Stimulated activated naive CD8-positive, alpha-beta T cell treated with anti-CD3 and anti-CD28 coated beads, Interleukin-15, amount 100 ng/mL, for 72 hours (primary cell): ENCODE results near the gene HOXB8.

Source experiments
- ATAC-seq: fragments of 150-1000 bp; cut with Tn5 transposase; 2 replicates; pipeline ENCODE4 v1.10.0; 2021; ENCODE audit warnings: mild to moderate bottlenecking, moderate library complexity
- DNase-seq, 2 donors: peaks; one replicate each; pipeline ENCODE4 v3.0.0; 2021 to 2022
- H3K27ac Mint-ChIP-seq, 2 donors: one replicate each; pipeline ENCODE4 v1.8.0; 2022; ENCODE audit warnings: mild to moderate bottlenecking in 2 of 2, mixed read lengths in 2 of 2, moderate library complexity in 2 of 2
- H3K27me3 Mint-ChIP-seq: one replicate; pipeline ENCODE4 v1.8.0; 2022; ENCODE audit warnings: mixed read lengths
- H3K4me1 Mint-ChIP-seq: one replicate; pipeline ENCODE4 v1.8.0; 2022; ENCODE audit warnings: mild to moderate bottlenecking, mixed read lengths
- H3K4me3 Mint-ChIP-seq, 2 donors: one replicate each; pipeline ENCODE4 v1.8.0; 2022; ENCODE audit warnings: mild to moderate bottlenecking in 2 of 2, mixed read lengths in 2 of 2, moderate library complexity in 1 of 2
- H3K9me3 Mint-ChIP-seq, 2 donors: one replicate each; pipeline ENCODE4 v1.8.0; 2022; ENCODE audit warnings: mixed read lengths in 2 of 2

The HOXB8 gene

GRCh38 chr17:48577946-48578615 is 37.0 kb downstream of the HOXB8 start, which contains the start of gene HOXB4:
Gene HOXB4 (minus strand): TSS chr17:48578350. CDS start chr17:48578319, 31 bp downstream.
- peak within 1 kb of the TSS; percentile 85 to 89 for H3K27ac Mint-ChIP-seq
- no peaks in the 10 kb centered on the region for H3K9me3 Mint-ChIP-seq
- peaks cover 69% of the 10 kb centered on the region for H3K4me1 Mint-ChIP-seq
- peak within 1 kb of the TSS; percentile 93 to 94 for H3K4me3 Mint-ChIP-seq
- peaks cover 64% of the 10 kb centered on the region for H3K27me3 Mint-ChIP-seq
- ATAC-seq (peak; percentile 73), DNase-seq (peak in 1 of 2 donors; percentile 58)

- H3K4me1 Mint-ChIP-seq = peaks cover 62% of the 10 kb centered on the region
- H3K4me3 Mint-ChIP-seq = peak overlapping the region; percentile 74 to 75
- ATAC-seq = peak; percentile 28
- peak overlapping the region; percentile 54 to 56 for H3K27ac Mint-ChIP-seq
- H3K9me3 Mint-ChIP-seq = no peaks in the 10 kb centered on the region
- no peak for DNase-seq
- peaks cover 58% of the 10 kb centered on the region for H3K27me3 Mint-ChIP-seq
Measured at GRCh38 chr17:48577330-48577945, 37.7 kb downstream of the HOXB8 start.

DNA sequence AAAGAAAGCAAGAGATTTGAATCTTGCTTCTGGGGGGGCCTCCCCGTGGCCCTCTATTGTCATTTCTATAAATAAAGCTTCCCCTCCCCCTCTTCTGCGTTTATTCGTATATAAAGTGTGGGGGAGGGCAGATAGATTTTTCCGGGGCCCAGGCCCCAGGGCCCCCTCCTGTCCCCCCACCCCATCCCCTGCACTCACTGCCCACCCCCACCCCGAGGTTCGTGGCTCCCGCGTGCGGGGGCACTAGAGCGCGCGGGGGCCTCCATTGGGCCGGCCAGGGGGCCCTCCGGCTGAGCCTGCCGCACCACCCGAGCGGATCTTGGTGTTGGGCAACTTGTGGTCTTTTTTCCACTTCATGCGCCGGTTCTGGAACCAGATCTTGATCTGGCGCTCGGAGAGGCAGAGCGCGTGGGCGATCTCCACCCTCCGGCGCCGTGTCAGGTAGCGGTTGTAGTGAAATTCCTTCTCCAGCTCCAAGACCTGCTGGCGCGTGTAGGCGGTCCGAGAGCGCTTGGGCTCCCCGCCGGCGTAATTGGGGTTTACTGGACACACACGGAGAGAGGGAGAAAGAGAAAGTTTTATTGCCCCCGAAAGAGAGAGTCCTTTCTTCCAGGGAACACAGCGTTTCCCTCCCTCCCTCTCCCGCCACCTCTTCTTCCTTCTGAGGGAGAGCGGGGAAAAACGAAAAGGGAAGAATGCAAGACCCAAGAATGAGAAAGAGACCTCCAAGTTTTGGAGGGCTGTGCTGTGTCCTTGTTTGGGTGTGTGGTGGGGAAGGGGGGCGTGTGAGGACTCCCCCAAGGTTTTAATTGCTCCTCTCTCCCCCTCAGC is 38.4 kb downstream of the HOXB8 start:
- Mint-ChIP-seq H3K9me3 (no peaks in the 10 kb centered on the region), H3K27me3 (peaks cover 50% of the 10 kb centered on the region), H3K4me3 (peak overlapping the region; percentile 74 to 75), H3K27ac (no peak overlapping the region), H3K4me1 (peaks cover 55% of the 10 kb centered on the region)
- no peak for ATAC-seq
- DNase-seq = no peak

GRCh38 chr17:48575673-48576478 is 39.2 kb downstream of the HOXB8 start:
- ATAC-seq (no peak), DNase-seq (no peak)
- Mint-ChIP-seq H3K27me3 (peaks cover 42% of the 10 kb centered on the region), H3K4me3 (no peak overlapping the region), H3K27ac (peak overlapping the region in 1 of 2 donors; percentile 16), H3K9me3 (no peaks in the 10 kb centered on the region), H3K4me1 (peaks cover 47% of the 10 kb centered on the region)

- ATAC-seq (no peak), DNase-seq (no peak)
- Mint-ChIP-seq H3K4me3 (no peak overlapping the region), H3K27ac (no peak overlapping the region), H3K27me3 (peaks cover 35% of the 10 kb centered on the region), H3K4me1 (peaks cover 39% of the 10 kb centered on the region), H3K9me3 (no peaks in the 10 kb centered on the region)
Measured at GRCh38 chr17:48575066-48575582, 40.0 kb downstream of the HOXB8 start.

DNA sequence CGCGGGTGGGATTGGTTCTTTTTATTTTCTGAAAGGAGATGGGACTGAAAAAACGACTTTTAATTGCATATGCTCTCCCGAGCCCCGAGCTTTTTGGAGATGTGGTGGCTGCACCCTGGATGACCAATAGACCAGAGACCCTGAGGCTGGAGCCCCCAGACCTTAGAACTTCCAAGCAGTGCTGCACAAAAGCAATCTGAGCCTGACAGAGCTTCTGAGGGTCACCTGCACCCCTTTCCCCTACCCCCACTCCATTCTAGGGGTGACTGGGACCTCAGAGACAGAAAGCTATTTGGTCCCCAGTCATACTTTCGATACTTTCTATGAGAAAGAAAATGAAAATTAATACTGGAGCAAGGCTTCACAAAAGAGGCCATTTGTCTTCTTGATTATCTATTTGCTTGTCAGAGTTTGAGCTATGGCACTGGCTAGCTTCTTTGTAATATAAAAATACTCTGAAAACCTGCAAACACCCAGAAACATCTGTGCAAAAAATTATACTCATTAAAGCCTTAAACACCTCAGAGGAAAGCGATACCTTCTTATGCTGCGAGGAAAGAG is 40.5 kb downstream of the HOXB8 start:
- H3K4me3 Mint-ChIP-seq = no peak overlapping the region
- no peak for ATAC-seq
- peaks cover 34% of the 10 kb centered on the region for H3K4me1 Mint-ChIP-seq
- no peak overlapping the region for H3K27ac Mint-ChIP-seq
- DNase-seq = no peak
- no peaks in the 10 kb centered on the region for H3K9me3 Mint-ChIP-seq
- peaks cover 29% of the 10 kb centered on the region for H3K27me3 Mint-ChIP-seq

DNA sequence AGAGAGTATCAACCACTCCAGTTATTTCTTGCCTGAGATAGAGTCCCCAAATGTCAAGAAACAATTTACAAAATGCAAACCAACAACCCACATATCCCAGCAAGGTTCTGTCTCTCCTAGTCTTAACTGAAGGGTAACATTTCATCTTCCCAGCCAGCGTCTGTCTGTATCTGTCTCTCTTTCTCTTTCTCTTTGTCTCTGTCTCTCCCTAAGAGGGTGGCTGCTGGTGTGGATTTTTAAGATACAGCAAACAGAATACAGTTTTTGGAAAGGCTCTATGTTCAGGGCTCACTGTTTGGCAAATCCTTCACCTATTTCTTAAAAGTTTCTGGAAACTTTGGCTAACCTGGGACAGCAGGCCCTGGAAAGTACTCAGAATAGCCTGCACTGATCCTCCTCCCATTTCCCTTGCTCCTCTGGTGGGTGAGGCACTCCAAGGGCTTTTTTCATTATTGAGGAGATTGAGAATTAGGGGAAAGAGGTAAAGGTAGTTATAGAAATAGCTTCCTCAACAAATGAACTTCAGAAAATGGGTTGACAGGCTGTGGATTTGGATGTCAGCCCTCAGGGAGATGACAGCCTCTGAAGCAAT is 43.2 kb downstream of the HOXB8 start:
- Mint-ChIP-seq H3K27me3 (peaks cover 17% of the 10 kb centered on the region), H3K9me3 (no peaks in the 10 kb centered on the region), H3K4me1 (peaks cover 21% of the 10 kb centered on the region), H3K4me3 (no peak overlapping the region), H3K27ac (no peak overlapping the region)
- DNase-seq (no peak), ATAC-seq (no peak)

GRCh38 chr17:48571024-48571818 is 43.9 kb downstream of the HOXB8 start:
- Mint-ChIP-seq H3K4me3 (no peak overlapping the region), H3K9me3 (no peaks in the 10 kb centered on the region), H3K27ac (no peak overlapping the region), H3K4me1 (peaks cover 15% of the 10 kb centered on the region), H3K27me3 (peaks cover 16% of the 10 kb centered on the region)
- DNase-seq = no peak
- ATAC-seq = no peak

DNA sequence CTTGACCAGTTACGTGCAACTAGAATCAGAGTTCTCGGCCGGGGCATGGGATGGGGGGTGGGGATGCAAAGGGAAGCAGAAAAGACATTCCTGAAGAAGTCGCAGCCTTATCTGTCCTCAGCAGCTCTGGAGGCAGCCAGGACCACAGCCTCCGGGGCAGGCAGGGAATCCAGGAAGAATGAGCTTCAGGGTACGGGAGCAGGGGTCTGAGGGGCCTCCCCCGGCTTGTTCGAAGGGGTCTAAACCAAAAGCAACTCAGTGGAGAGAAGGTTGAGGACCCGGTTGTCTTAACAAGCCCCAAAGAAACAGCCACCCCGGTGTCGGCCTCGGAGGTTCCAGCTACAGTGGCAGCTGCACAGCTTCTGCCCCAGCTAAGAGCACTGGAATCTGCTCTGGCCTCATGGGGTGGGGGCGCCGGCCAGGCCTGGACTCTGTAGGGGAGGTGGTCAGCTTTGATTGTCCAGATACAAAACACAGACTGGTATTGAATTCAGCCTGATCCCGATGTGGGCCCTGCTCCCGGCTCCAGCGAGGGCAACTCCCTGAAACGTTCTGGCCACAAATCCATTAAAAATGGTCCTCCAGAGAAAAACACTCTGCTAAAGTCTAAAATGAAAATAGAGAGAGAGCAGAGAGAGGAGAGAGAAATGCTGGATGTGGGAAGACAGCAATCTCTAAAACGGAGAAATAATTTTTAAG is 44.6 kb downstream of the HOXB8 start:
- H3K9me3 Mint-ChIP-seq = no peaks in the 10 kb centered on the region
- H3K27me3 Mint-ChIP-seq = peaks cover 10% of the 10 kb centered on the region
- H3K4me3 Mint-ChIP-seq = no peak overlapping the region
- DNase-seq (no peak), ATAC-seq (no peak)
- H3K4me1 Mint-ChIP-seq = peaks cover 7% of the 10 kb centered on the region
- H3K27ac Mint-ChIP-seq = no peak overlapping the region

GRCh38 chr17:48569674-48570324 is 45.3 kb downstream of the HOXB8 start:
- peaks cover 10% of the 10 kb centered on the region for H3K27me3 Mint-ChIP-seq
- peaks cover 6% of the 10 kb centered on the region for H3K4me1 Mint-ChIP-seq
- no peak overlapping the region for H3K27ac Mint-ChIP-seq
- ATAC-seq (no peak), DNase-seq (no peak)
- H3K9me3 Mint-ChIP-seq = no peaks in the 10 kb centered on the region
- H3K4me3 Mint-ChIP-seq = no peak overlapping the region

DNA sequence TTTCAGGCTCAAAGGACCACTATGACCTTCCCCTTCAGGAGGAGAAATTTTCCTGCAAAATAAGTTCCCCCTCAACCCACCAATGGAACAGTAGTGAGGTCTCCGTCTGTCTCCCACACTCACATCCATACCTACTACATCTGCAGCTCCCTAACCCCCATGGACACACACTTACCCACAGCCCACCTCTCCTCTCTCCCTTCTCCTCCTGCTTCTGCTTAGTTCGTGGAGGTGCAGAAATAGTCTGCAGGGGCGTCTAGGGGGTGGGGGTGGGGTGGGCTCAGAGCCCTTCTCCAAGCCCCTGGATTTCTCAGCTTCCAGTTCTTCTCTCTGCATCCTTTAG is 45.9 kb downstream of the HOXB8 start:
- no peaks in the 10 kb centered on the region for H3K9me3 Mint-ChIP-seq
- no peak overlapping the region for H3K4me3 Mint-ChIP-seq
- ATAC-seq (no peak), DNase-seq (no peak)
- H3K27ac Mint-ChIP-seq = no peak overlapping the region
- peaks cover 4% of the 10 kb centered on the region for H3K27me3 Mint-ChIP-seq
- H3K4me1 Mint-ChIP-seq = peaks cover 6% of the 10 kb centered on the region

GRCh38 chr17:48568499-48569239 is 46.4 kb downstream of the HOXB8 start:
- H3K27ac Mint-ChIP-seq = no peak overlapping the region
- no peaks in the 10 kb centered on the region for H3K27me3 Mint-ChIP-seq
- peaks cover 6% of the 10 kb centered on the region for H3K4me1 Mint-ChIP-seq
- DNase-seq = no peak
- H3K9me3 Mint-ChIP-seq = no peaks in the 10 kb centered on the region
- no peak for ATAC-seq
- H3K4me3 Mint-ChIP-seq = peak overlapping the region in 1 of 2 donors; percentile 27
